Measurements from ENCODE around the gene UTF1.
"Not testable (repeated sequence)": the region's sequence is repeated elsewhere in the genome, so short reads cannot be mapped to it uniquely, and the experiment has no call there.

The UTF1 gene

GRCh38 chr10:133227256-133227655 lies 2.8 kb upstream of the UTF1 start:
- no peak for DNase-seq (ENCODE audit: low read depth)

- DNase-seq (ENCODE audit: low read depth) = no peak
Measured at GRCh38 chr10:133229265-133230043, 563 bp upstream of the UTF1 start.

DNA sequence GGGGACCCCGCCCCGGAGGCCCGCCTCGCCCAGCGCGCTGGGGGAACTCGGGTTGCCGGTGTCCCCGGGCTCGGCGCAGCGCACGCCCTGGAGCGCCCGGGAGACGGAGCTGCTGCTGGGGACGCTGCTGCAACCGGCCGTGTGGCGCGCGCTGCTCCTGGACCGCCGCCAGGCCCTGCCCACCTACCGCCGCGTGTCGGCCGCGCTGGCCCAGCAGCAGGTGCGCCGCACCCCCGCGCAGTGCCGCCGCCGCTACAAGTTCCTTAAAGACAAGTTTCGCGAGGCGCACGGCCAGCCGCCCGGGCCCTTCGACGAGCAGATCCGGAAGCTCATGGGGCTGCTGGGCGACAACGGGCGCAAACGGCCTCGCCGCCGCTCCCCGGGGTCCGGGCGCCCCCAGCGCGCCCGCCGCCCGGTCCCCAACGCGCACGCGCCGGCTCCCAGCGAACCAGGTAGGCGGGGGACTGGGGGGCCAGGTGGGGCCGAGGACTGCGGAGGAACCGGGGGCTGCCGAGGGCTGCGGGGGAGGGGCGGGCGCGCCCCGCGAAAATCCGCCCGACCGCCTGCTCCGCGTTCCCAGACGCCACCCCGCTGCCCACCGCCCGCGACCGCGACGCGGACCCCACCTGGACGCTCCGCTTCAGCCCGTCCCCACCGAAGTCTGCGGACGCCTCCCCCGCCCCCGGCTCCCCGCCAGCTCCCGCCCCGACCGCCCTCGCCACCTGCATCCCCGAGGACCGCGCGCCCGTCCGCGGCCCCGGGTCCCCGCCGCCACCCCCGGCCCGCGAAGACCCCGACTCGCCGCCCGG lies 574 bp downstream of the UTF1 start:
- DNase-seq (ENCODE audit: low read depth) = no peak

GRCh38 chr10:133231244-133231945 lies 1.4 kb downstream of the UTF1 start:
- no peak for DNase-seq (ENCODE audit: low read depth)

GRCh38 chr10:133231946-133232574 lies 2.0 kb downstream of the UTF1 start:
- DNase-seq (ENCODE audit: low read depth) = no peak

DNA sequence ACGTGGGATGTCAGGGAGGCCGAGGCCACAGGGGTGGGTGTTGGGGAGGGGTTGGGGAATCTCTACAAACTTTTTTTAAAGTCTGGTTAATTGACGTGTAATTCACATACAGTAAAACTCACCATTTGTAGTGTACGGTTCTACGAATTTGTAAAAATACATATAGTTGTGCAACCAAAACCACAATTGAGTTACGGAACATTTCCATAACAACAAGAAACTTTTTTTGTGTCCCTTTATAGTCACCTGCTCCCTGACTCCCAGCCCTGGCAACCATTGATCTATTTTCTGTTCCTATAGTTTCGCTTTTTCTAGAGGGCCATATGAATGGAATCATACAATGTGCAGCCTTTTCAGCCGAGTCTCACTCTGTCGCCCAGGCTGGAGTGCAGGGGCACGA lies 4.8 kb downstream of the UTF1 start:
- DNase-seq (ENCODE audit: low read depth) = not testable (repeated sequence)

DNA sequence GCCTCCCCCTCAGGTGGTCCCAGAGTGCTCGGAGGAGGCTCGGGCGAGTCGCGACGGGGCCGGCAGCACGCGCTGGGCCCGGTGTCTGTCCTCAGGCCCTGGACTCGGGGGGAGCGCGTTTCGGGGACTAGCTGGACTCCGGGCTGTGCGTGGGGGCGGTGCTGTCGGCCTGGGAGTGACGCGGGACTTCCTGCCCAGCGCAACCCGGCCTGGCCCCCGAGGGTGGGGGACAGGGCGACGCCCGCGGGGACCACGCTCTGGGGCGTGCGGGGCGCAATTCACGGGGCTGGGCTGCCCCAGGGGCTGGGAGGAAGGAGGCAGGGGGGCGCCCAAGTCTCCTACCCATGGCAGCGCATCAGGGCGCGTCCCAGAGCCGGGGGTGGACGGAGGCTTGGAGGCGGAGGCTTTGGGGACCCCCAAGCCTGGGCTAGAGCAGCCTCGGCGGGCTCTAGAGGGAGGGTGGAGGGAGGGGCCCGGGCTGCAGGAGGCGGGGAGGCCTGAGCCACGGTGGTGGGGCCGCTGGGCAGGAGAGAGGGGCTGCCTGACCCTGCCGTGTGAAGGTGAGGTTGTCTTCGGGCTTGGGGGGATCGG lies 5.3 kb downstream of the UTF1 start:
- DNase-seq (ENCODE audit: low read depth) = no peak

GRCh38 chr10:133235932-133236331 lies 5.9 kb downstream of the UTF1 start:
- no peak for DNase-seq (ENCODE audit: low read depth)

DNA sequence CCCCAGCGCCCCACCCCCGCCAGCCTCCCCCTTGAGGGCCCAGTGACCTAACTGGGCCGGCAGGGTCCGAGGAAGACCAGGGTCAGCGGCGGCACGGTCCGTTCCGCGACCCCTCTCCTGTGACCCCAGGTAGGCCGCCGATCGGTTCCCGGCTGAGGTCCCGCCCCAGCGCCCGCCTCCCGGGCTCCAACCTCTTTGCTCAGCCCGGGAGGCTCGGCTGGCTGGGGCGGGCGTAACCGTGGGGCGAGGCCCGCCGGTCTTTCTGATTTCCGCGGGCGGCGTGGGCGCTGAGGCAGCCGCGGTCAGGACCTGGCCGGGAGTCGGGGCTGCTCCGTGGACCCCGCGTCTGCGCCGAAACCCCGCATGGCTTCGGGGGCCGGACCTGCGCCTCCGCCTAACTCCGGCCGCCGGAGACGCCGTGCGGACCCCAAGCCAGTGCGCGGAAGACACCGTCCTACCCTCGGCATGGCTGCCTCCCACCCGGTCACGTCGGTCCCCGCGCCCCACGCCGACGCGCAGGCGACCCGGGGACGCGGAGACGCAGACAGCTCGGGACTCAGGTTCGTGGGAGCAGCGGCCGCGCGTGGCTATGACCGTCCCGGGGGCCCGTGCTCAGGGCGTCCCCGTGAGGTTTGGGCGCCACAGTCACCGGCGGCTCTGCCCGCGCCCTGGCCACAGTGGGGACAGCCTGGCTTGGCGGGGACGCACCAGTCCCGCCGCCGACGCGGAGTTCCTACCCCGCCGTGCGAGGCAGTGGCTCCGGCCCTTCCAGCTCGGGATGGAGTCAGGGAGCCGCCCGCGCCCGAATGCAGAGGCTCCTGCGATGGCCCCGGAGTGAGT lies 6.6 kb downstream of the UTF1 start:
- no peak for DNase-seq (ENCODE audit: low read depth)

GRCh38 chr10:133237241-133237587 lies 7.2 kb downstream of the UTF1 start:
- no peak for DNase-seq (ENCODE audit: low read depth)

DNA sequence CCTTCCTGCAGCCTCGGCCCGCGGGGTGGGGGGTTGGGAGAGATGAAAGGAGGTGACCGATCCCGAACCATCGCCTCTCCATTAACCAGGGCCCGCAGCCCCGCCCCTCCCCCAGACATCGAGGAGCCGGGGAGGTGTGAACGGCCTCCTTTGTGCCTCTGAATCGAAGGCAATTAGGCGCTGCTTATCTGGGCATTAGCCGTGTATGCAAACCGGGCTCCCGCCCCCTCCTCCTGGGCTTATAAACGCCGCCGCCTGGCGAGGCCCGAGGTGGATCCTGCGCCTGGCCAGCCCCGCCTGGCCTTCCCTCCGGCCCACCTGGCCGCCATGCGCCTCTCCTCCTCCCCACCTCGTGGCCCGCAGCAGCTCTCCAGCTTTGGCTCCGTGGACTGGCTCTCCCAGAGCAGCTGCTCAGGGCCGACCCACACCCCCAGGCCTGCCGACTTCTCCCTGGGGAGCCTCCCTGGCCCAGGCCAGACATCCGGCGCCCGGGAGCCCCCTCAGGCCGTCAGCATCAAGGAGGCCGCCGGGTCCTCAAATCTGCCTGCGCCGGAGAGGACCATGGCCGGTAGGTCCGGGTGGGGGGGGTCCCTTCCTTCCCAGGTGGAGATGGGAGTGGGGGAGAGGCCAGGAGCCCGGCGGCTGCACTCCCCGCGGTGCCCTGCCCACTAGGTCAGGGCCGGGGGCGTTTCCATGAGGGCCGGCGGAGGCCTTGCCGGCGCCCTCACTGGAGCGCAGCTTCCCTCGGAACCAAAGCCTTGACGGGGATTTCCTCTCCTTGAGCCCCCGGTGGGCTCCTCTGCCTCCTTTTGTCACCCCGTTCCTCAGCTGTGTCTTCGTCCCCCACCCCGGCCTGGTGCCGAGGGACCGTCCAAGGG lies 7.8 kb downstream of the UTF1 start, which contains the start of gene VENTX:
TSS of gene VENTX (plus strand) at position 268 of the 878 bp plus-strand sequence. CDS start at position 328, 60 bp downstream.
- DNase-seq (ENCODE audit: low read depth) = no peak

GRCh38 chr10:133238466-133238804 lies 8.4 kb downstream of the UTF1 start:
- no peak for DNase-seq (ENCODE audit: low read depth)

- DNase-seq (ENCODE audit: low read depth) = no peak
Measured at GRCh38 chr10:133239990-133240389, 10.0 kb downstream of the UTF1 start.

DNA sequence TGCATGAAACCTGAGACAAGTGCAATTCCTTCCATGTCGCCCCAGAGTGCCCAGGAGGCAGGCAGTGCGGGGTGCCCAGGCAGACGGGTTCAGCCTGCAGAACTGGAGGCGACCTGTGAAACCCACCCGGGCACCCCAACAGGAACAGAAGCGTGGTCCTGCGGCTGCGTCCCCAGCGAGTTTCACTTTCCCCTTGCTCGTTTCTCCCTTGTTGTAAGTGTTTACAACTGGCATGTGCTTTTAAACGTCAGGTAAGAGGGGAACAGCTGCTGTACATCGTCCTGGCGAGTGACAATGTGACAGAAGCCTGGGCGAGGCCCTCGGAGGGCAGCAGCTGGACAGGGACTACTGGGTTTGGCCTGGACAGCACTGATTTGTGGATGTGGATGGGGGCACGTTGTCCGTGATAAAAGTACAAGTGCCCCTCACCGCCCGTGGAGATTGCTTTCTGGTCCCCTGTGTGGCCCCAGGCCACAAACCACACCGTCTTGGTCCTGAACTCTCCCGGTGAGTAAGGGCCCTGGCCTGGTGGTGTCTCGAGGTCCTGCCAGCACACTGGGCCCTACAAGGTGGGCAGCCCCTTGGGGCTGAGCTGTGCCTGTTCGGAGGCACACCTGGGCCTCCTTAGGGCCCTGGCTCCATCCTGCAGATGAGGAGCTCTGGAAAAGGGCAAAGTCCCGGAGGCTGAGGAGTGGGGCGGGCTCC lies 11.6 kb downstream of the UTF1 start:
- no peak for DNase-seq (ENCODE audit: low read depth)

DNA sequence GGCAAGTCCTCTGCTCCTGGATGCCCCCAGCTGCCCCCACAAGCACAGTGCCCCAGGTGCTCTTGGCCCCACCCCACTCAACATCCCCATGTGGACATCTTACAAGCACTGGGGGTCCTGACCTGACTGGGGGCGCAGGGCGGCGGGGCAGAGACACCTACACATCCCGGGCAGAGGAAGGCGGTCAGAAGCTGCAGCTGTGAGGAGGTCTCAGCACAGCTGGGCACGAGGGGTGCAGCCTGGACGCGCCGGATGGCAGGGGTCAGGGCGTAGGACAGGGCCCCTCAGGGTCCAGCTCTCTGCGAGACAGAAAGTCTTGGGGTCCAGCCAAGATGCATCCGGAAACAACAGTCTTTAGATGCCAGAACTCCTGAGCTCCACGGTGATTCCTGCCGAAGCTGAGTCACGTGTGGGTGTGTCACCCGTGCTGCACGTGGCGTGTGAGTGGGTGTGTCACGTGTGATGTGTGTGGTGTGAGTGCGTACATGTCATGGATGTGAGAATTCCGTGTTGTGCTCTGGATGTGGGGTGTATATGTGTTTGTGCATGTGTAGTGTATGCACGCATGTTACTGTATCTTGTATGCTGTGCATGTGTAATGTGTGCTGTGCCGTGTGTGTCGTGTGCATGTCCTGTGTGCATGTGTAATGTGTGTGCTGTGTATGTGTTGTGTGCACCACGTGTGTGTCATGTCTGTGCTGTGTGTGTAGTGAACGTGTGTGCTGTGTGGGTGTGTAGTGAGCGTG lies 12.8 kb downstream of the UTF1 start:
- no peak for DNase-seq (ENCODE audit: low read depth)

DNA sequence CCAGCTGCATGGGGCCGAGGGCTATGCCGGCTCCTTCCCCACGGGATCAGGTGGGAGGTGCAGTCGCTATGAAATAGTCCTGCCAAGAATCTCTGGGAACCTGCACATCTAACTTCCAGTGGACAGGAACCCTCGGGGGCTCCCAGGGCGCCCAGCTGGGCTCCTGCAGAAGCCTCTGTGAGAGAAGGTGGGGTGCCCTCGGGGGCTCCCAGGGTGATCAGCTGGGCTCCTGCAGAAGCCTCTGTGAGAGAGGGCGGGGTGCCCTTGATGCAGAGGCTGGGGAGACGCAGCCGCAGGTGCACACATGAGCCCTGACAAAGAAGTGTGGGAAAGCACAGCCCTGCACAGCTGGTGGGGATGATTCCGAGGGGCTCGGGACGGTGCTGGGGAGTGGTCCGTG lies 13.6 kb downstream of the UTF1 start:
- DNase-seq (ENCODE audit: low read depth) = no peak

DNA sequence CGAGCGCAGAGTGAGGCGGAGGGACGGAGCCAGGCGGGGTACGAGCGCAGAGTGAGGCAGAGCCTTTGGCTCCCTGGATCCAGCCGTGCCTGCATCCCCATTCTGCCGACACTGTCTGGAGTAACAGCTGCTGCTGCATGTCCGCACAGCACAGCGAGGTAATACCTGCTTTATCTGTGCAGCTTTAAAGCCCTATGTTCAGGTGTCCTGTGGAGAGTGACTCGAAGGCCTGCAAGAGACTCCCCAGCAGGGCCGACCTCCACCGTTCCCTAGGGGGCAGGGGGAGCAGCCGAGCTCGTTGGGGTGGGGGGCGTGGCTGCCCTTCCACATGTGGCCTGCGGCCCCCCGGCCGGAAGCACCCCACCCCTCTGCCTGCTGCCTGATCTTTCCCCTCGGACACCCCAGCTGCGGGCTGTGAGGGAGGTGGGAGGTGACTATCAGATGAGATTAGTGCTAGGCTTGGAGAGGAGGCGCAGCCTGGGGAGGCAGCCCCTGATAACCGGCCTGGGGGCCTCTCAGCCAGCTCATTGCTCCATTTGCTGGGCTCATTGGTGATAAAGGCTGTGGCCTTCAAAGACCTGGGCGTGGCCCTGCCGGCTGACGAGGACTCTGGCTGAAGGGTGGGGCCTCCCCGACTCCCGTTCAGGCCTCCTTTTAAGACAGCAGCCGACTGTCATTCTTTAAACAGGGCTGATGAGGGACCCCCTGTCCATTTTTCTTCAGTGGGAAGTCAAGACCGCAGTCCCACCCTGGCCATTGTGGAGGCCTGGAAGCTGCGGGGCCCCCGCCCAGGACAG lies 15.6 kb downstream of the UTF1 start:
- DNase-seq (ENCODE audit: low read depth) = no peak

DNA sequence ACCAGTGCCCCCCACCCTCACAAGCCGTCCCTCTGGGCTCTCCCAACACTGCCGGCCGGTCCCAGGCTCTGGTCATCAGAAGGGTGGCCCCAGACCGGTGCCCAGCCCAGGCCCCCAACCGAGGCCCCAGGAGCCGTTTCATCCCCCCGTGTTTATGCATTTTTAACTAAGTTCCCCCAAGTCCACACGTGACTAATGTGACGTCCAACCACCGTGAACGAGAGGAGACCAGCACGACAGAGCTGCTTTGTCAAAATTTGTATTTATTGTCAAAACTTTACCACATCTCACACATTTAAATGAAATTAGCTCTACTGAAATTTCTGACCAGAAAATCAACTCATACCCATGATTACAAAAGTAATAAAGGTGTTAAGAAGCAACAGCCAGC lies 16.2 kb downstream of the UTF1 start:
- DNase-seq (ENCODE audit: low read depth) = no peak

Measured in GM04503 (cell line).